Stimulated activated CD4-positive, alpha-beta T cell treated with anti-CD3 and anti-CD28 coated beads, Interleukin-15, amount 100 ng/mL, for 24 hours (primary cell): ENCODE measurements around the gene ID1.
"Not testable (repeated sequence)": the region's sequence is repeated elsewhere in the genome, so short reads cannot be mapped to it uniquely, and the experiment has no call there.

Experiments
- DNase-seq: peaks from one replicate; pipeline ENCODE4 v3.0.0-alpha.2; 2020

ID1 gene

DNA sequence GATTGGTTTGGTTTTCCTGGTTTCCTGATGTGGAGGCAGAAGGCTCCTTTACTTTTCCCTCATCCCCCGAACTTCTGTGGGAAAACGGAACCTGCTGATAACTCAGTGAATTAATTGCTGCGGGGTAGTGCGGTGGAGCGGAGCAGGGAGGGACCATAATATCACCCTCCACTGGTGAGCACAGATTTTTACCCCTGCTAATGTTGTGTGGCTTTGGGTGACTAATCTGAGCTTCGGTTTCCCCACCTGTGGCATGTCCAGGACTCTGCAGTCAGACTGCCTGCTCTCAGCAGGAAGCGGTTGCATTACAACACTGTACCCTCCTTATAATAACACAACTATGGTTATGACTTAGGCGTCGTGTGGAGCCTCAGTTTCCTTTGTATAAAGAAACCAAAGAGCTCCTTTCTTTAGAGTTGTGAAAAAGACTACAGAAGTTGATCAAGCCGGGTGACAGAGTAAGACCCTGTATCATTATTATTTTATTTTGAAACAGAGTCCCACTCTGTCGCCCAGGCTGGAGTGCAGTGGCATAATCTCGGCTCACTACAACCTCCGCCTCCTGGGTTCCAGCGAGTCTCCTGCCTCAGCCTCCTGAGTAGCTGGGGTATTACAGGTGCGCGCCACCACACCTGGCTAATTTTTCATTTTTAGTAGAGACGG is 2.2 kb upstream of the ID1 start:
- peak; percentile 66 for DNase-seq

DNA sequence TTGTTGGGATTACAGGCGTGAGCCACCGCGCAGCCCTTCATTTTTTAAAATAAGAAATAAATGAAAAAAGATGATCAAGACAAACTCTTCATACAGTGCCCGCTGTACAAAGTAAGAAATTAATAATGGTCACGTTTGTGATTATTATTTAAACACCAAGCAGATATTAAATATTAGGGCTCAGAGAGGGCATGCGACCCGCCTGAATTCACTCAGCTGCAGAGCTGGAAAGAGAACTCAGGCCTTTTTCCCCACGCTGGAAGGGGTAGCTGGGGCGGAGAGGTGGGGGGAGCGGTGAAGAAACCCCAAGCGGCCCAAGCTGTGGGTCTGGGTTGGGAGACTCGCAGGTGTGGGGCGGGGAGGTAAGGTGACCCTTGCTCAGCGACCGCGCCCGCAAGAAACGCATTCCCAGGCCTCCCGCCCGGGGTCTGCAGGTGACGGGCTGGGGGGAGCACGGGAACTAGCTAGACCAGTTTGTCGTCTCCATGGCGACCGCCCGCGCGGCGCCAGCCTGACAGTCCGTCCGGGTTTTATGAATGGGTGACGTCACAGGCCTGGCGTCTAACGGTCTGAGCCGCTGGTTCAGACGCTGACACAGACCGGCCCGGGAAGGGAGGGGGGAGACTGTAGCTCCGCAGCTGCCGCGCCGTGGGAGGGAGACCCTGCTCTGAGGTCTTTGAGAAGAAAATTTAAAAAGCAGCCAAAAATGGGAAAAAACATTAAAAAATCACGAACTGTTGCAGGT is 1.1 kb upstream of the ID1 start:
- DNase-seq, result peak; percentile 85

- DNase-seq, result no peak
Observed at GRCh38 chr20:31604567-31605030, 490 bp upstream of the ID1 start.

GRCh38 chr20:31605902-31606803 is 1.1 kb downstream of the ID1 start:
- DNase-seq, result peak; percentile 28

DNA sequence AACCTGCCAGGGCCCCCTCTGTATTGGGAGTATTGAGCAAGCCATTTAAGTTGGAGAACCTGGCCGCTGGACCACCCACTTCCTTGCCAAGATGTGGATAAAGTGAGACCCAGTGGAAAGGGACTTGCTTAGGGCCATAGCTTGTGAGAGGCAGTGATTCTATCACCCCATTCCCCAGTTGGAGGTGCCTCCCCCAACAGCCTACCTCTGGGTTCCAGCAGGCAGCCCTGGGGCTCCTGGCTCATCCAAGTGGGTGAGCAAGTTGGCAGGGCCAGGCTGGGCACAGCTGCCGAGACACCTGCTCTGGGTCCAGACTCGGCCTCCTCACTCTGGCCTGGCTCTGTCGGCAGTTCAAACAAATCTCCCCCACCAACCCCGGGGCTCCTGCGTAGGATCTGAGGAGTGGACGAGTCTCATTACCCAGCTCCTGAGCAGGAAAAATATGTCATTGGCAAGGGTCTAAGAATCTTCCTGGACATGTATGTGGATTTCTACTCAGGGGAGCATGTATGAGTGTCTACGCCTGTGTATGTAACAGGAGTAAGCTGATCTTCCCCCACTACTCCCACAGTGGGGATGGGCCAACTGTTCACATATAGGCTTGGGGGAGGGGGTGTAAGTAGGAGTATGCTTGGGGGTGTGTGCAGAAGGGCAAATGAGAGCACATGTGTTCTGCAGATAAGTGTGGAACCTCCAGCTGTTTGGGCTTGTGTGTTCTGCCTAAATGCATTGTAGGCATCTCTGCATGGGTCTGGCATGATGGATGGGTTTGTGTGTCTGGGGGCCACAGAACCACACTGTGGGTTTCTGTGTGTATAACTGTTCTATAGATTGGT is 1.9 kb downstream of the ID1 start:
- no peak for DNase-seq

- no peak for DNase-seq
Observed at GRCh38 chr20:31607640-31608250, 2.7 kb downstream of the ID1 start.

DNA sequence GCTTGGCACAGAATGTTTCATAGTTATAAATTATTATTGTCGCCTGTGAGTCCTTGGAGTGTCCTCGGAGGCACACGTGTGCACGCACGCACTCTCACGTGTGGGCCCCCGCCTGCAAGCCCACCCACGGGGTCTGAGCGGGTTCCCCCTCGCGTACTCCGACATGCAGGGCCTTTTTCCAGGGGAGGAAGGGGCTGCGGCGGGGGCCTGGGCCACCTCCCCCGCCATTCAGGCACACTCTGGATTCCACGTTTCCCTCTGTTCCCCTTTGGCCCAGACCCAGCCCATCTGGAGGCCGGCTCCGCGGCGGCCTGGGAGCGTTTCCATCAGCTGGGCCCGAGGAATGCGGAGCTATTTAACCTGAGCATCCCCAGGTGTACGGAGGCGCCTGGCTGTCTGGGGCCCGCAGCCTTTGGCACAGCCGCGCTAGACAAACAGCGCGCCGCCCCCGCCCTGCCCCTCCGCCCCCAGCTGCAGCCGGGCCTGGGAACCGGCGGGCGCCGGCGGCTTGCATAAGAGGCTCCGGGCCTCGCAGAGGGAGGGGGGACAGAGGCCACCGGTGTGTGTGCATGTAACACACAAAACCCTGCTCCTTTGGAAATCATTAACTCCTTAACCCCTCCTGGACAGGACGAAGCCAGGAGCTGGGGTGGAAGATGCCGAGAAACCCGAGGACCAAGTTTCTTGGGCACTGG is 3.3 kb downstream of the ID1 start:
- no peak for DNase-seq

GRCh38 chr20:31612271-31612640 is 7.2 kb downstream of the ID1 start:
- DNase-seq, result not testable (repeated sequence)

- no peak for DNase-seq
Observed at GRCh38 chr20:31615416-31615815, 10.3 kb downstream of the ID1 start.

- no peak for DNase-seq
Observed at GRCh38 chr20:31617432-31618104, 12.5 kb downstream of the ID1 start.

- no peak for DNase-seq
Observed at GRCh38 chr20:31620246-31620645, 15.2 kb downstream of the ID1 start.

DNA sequence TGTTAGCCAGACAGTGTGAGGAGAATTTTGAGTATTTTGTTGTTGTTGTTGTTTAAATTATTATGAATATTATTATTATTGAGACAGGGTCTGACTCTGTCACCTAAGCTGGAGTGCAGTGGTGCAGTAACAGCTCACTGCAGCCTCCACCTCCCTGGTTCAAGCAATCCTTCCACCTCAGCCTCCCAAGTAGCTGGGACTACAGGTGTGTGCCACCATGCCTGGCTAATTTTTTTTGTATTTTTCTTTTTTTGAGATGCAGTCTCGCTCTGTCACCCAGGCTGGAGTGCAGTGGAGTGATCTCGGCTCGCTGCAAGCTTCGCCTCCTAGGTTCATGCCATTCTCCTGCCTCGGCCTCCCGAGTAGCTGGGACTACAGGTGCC is 18.0 kb downstream of the ID1 start:
- not testable (repeated sequence) for DNase-seq

- DNase-seq, result not testable (repeated sequence)
Observed at GRCh38 chr20:31626534-31626933, 21.4 kb downstream of the ID1 start.

- not testable (repeated sequence) for DNase-seq
Observed at GRCh38 chr20:31628057-31628456, 23.0 kb downstream of the ID1 start.

- no peak for DNase-seq
Observed at GRCh38 chr20:31630187-31630790, 25.2 kb downstream of the ID1 start.

DNA sequence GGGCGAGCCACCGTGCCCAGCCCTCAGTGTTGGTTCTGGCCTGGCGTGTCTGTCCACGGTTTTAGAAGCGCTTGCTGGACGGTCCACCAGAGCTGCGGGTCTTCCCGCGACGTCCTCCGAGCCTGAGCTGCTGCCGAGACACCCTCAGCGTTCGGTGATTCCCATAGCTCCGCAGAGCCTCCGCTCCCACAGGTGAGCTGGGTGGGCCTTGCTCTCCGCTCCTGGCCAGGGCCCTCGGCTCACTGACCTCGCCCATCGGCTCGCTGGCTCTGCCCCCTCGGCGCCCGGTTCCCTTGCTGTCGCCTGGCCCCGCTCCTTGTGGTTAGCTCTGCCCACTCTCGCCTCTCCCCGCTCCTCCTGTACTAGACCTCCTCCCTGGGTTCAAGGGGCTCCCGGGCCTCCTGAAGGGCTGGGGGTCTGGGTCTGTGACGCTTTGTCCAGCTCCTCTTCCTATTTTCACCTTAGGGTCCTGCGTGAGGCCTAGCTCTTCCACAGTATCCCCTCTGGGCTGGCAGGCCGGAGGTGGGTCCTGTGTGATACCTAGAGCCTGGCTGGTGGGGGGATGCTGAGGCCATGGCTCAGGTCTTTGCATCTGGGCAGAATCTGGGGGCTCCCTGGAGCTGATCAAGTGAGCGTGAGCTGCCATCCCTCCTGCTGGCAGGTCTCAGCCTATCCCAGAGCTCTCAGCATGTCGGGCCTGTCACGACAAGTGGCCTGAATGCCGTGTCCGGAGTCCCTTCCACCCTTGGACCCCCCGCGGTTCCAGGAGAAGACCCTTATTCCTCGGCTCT is 27.7 kb downstream of the ID1 start:
- no peak for DNase-seq

DNA sequence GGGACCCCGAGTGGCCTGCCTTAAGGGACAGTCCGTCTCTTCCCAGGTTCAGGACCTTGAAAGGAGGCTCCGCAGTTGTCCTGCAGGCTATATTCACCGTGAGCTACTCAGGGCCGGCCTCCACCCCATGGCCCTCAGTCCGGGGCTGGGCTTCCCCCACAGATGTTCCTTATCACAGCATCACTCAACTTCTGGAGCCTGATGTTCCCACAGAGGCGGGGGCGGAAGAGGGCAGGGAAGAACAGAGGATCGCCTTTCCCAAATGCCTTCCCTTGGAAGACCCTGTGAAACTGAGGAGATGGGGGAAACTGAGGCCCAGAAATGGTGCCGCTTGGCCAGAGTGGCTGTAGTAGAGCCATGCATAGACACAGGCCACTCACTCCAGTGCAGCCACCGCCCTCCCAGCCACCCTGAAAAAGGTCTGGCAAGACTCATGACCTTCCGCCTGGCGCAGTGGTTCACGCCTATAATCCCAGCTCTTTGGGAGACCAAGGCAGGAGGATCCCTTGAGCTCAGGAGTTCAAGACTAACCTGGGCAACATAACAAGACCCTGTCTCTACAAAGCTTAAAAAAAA is 28.3 kb downstream of the ID1 start:
- no peak for DNase-seq

DNA sequence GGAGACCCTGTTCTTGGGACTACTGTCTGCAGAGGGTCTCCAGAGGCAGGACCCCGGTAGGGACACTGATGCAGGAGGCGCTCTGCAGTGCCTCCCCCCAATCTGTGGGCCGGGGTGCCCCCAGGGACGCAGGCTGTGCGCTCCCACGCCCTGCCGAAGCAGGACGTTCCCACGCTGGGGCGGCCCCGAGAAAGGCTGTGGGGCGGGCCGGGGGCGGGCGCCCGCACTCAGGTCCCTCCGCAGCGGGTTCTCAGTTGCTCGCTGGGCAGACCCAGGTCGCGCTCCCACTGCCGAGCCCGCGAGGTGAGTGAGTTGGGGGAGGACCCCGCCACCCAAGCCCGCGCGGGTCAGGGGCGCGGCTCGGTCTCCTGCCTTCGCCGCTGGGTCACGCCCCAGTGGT is 32.6 kb downstream of the ID1 start, which contains the start of gene COX4I2:
COX4I2 (plus strand) TSS at position 253 of the 400 bp plus-strand sequence. CDS start 1,106 bp downstream, outside the sequence.
- DNase-seq, result no peak

- no peak for DNase-seq
Observed at GRCh38 chr20:31638317-31638716, 33.2 kb downstream of the ID1 start.
